ENCODE results near the gene NINJ1. TPM values are rescaled to one million over a fixed set of nuclear protein-coding genes. Genes with fewer than 3 reads are reported as not detected.

Gene NINJ1
- total RNA-seq, 1 donor from 2014 or later: 29.4 TPM

GRCh38 chr9:93143830-93144530 lies 9.9 kb upstream of the NINJ1 start:
- TF ChIP-seq CTCF (IDR thresholded peaks at IDR 0.05; ENCODE audit: partially characterized antibody, unreplicated experiment): no peak
- H3K4me3 Mint-ChIP-seq (ENCODE audit: unreplicated experiment): no peak overlapping the region
- peaks cover 6% of the 10 kb centered on the region for H3K4me1 Mint-ChIP-seq (ENCODE audit: low read depth, unreplicated experiment)
- peaks cover 5% of the 10 kb centered on the region for H3K27me3 Mint-ChIP-seq (ENCODE audit: unreplicated experiment)
- no peak for DNase-seq
- H3K27ac Mint-ChIP-seq (ENCODE audit: unreplicated experiment): no peak overlapping the region
- H3K36me3 Mint-ChIP-seq (ENCODE audit: unreplicated experiment): no peaks in the 10 kb centered on the region
- no peaks in the 10 kb centered on the region for H3K9me3 Mint-ChIP-seq (ENCODE audit: unreplicated experiment)

DNA sequence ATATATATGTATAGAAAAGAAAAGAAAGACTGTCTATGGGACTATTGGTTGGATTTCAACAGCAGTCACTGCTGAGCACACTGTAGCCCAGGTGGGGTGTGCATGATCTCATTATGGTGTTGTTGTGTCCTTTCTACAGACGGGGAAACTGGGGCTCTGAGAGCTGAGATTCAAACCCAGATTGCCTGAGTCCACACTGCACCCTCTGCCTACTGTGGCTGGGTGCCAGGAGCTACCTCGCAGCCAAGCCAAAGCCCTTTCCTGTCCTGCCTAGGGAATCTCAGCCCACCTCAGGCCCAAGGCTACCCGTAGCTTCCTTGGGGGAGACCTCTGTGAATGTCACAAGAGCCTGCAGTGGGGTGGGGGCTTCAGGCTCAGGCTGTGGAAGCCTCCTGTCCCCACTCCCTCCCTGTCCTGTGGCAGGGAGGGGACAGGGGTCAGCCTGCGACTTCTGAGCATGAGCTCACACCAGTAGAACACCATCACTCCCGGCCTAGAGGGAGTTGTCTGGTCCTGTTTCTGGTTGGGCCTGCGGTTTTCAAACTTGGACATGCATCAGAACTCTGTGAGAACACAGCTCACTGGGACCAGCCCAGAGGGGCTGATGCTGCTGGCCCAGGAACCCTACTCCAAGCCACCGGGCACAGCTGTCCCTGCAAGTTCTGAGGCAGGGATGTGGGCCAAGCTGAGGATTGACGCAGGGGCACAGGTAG lies 7.9 kb upstream of the NINJ1 start:
- Mint-ChIP-seq H3K9me3 (ENCODE audit: unreplicated experiment) (peaks cover 6% of the 10 kb centered on the region), H3K4me1 (ENCODE audit: low read depth, unreplicated experiment) (peaks cover 6% of the 10 kb centered on the region), H3K36me3 (ENCODE audit: unreplicated experiment) (peaks cover 4% of the 10 kb centered on the region), H3K4me3 (ENCODE audit: unreplicated experiment) (no peak overlapping the region), H3K27me3 (ENCODE audit: unreplicated experiment) (peaks cover 5% of the 10 kb centered on the region), H3K27ac (ENCODE audit: unreplicated experiment) (no peak overlapping the region)
- TF ChIP-seq CTCF (IDR thresholded peaks at IDR 0.05; ENCODE audit: partially characterized antibody, unreplicated experiment): no peak
- no peak for DNase-seq

- H3K36me3 Mint-ChIP-seq (ENCODE audit: unreplicated experiment): peaks cover 4% of the 10 kb centered on the region
- no peak for TF ChIP-seq CTCF (IDR thresholded peaks at IDR 0.05; ENCODE audit: partially characterized antibody, unreplicated experiment)
- H3K9me3 Mint-ChIP-seq (ENCODE audit: unreplicated experiment): peaks cover 15% of the 10 kb centered on the region
- DNase-seq: no peak
- no peak overlapping the region for H3K27ac Mint-ChIP-seq (ENCODE audit: unreplicated experiment)
- H3K27me3 Mint-ChIP-seq (ENCODE audit: unreplicated experiment): peaks cover 10% of the 10 kb centered on the region
- no peak overlapping the region for H3K4me3 Mint-ChIP-seq (ENCODE audit: unreplicated experiment)
- peaks cover 9% of the 10 kb centered on the region for H3K4me1 Mint-ChIP-seq (ENCODE audit: low read depth, unreplicated experiment)
These were observed 5.5 kb upstream of the NINJ1 start for GRCh38 chr9:93139365-93140182.

- Mint-ChIP-seq H3K27me3 (ENCODE audit: unreplicated experiment) (peaks cover 11% of the 10 kb centered on the region), H3K4me3 (ENCODE audit: unreplicated experiment) (no peak overlapping the region), H3K4me1 (ENCODE audit: low read depth, unreplicated experiment) (peaks cover 6% of the 10 kb centered on the region), H3K27ac (ENCODE audit: unreplicated experiment) (peak overlapping the region; percentile 79), H3K9me3 (ENCODE audit: unreplicated experiment) (peaks cover 15% of the 10 kb centered on the region), H3K36me3 (ENCODE audit: unreplicated experiment) (peaks cover 4% of the 10 kb centered on the region)
- no peak for TF ChIP-seq CTCF (IDR thresholded peaks at IDR 0.05; ENCODE audit: partially characterized antibody, unreplicated experiment)
- no peak for DNase-seq
These were observed 4.2 kb upstream of the NINJ1 start for GRCh38 chr9:93138171-93138764.
